Heart left ventricle (tissue), 16 donors: ENCODE measurements around the gene CEP192. TPM values are rescaled to one million over a fixed set of nuclear protein-coding genes. Genes with fewer than 3 reads are reported as not detected.

Source experiments
- ATAC-seq, 4 donors: fragments of 200-7000 bp; cut with Tn5 transposase; one replicate each; pipeline ENCODE4 v1.9.1; 2020 to 2022; ENCODE audit warnings: moderate library complexity in 4 of 4, mild to moderate bottlenecking in 3 of 4, moderate number of reproducible peaks in 1 of 4
- DNase-seq, 5 donors: peaks; one replicate each; pipeline ENCODE4 v3.0.0-alpha.2; 2020
- H3K27ac ChIP-seq, 12 donors: fragments of 200-600 bp; sonication (generic) in 4 of 12; one replicate each; pipeline versions ENCODE4 v1.5.0 to v1.8.0; 2016 to 2022; ENCODE audit warnings: mild to moderate bottlenecking in 2 of 12
- H3K27me3 ChIP-seq, 9 donors: fragments of 200-600 bp; sonication (generic) in 2 of 9; one replicate each; pipeline versions ENCODE4 v1.5.1 to v1.8.0; 2016 to 2022; ENCODE audit warnings: mild to moderate bottlenecking in 3 of 9
- H3K36me3 ChIP-seq, 9 donors: fragments of 200-600 bp; sonication (generic) in 2 of 9; one replicate each; pipeline versions ENCODE4 v1.5.0 to v1.8.0; 2018 to 2022; ENCODE audit warnings: mild to moderate bottlenecking in 2 of 9
- H3K4me1 ChIP-seq, 12 donors: fragments of 200-600 bp; sonication (generic) in 4 of 12; one replicate each; pipeline versions ENCODE4 v1.5.0 to v1.8.0; 2016 to 2022; ENCODE audit warnings: mild to moderate bottlenecking in 3 of 12
- H3K4me3 ChIP-seq, 12 donors: fragments of 200-600 bp; sonication (generic) in 4 of 12; one replicate each; pipeline versions ENCODE4 v1.5.0 to v1.8.0; 2017 to 2022; ENCODE audit warnings: mild to moderate bottlenecking in 9 of 12, moderate library complexity in 4 of 12
- H3K9me3 ChIP-seq, 12 donors: fragments of 200-600 bp; sonication (generic) in 4 of 12; one replicate each; pipeline versions ENCODE4 v1.5.0 to v1.8.0; 2016 to 2022; ENCODE audit warnings: mild to moderate bottlenecking in 1 of 12
- CTCF ChIP-seq, 12 donors: fragments of 200-600 bp; sonication (generic) in 4 of 12; IDR thresholded peaks; one replicate each; pipeline versions ENCODE4 v1.5.0 to v1.8.0; 2018 to 2022; ENCODE audit warnings: antibody characterized with exemption in 12 of 12, mild to moderate bottlenecking in 5 of 12
- POLR2A ChIP-seq, 2 donors: fragments of 450-650 bp; IDR thresholded peaks; one replicate each; pipeline ENCODE4 v1.6.1; 2017; ENCODE audit warnings: antibody characterized with exemption in 2 of 2, mild to moderate bottlenecking in 2 of 2, moderate library complexity in 2 of 2
- WGBS, 4 donors: extraction: QIAGEN DNeasy Blood & Tissue Kit in 2 of 4; methylation state at CpG; one replicate each; pipeline versions ENCODE4 v1.1.5 to v1.1.7; 2013 to 2018; 5-methylcytosine and 5-hydroxymethylcytosine counted together
- intact Hi-C, 10 donors: fragments of 100-400 bp; cut with DNase I; formaldehyde crosslinking; loops; one replicate each; pipeline versions ENCODE4 v1.11.1 to v1.14.2; 2022
- polyA plus RNA-seq, 2 donors: library from polyadenylated mRNA; stranded (reverse); fragments of 200-250 nt; gene quantifications; one replicate each; pipeline ENCODE4 v1.2.3, GENCODE V29; 2013
- total RNA-seq, 9 donors: library from RNA; depleted of rRNA in 2 of 9; stranded (reverse); fragments of >200 nt in 2 of 9; fragmentation: NEBNext Ultra II Directional in 3 of 9; extraction: Animal tissue kit (Norgen Biotek cat#: 25700) in 3 of 9; gene quantifications; one replicate each; pipeline versions ENCODE4 v1.1.0 to v1.2.4, GENCODE V29; 2016 to 2023
- donor health status: ischemic (EF 13 %, LVEDD 7.1; RV severe dilation, severe dysfunction).
- donor health status: healthy with polysubstance abuse.
- donor health status: DM: no; HTN: yes; CAD: no.
- donor health status: DM: no; HTN: no; CAD: no.
- donor health status: ischemic (EF 25% LVEDD 6.9; RV normal size, moderate dysfunction).
- donor health status: ischemic (EF 25% LVEDD 5.7; RV mildly dilated, moderate dysfunction).
- donor health status: healthy.
- donor health status: DM: yes; HTN: yes; CAD: no.
- donor health status: ischemic (EF 35%, LVEDD 5.7; RV mildly dilated, moderate dysfunction).
- donor health status: nonischemic (EF 11% LVEDD 7.7; RV severe dilation, severe dysfunction).
- donor health status: DM: yes; HTN: yes; CAD: no.
- donor health status: PGD.
- donor health status: ischemic (EF 29% LVEDD 5.4; RV normal size, mild dysfunction).
- donor health status: nonischemic (EF 23%, LVEDD 6.1; RV moderate dilation, normal function).

The CEP192 gene
- total and polyA plus RNA-seq, 11 donors, result 5.5 to 36.3 (median 24.1) TPM

GRCh38 chr18:13099113-13099512 lies 108.0 kb downstream of the CEP192 start:
- Histone ChIP-seq H3K27me3 (no peaks in the 10 kb centered on the region), H3K4me1 (peaks cover 0 to 11% (median 0%) of the 10 kb centered on the region in 12 donors), H3K36me3 (peaks cover 2 to 90% (median 82%) of the 10 kb centered on the region in 9 donors), H3K27ac (no peak overlapping the region), H3K4me3 (no peak overlapping the region), H3K9me3 (no peaks in the 10 kb centered on the region)
- DNase-seq (no peak), ATAC-seq (no peak)
- TF ChIP-seq POLR2A (IDR thresholded peaks at IDR 0.05) (no peak), CTCF (IDR thresholded peaks at IDR 0.05) (no peak)
- 95 to 98% (median 97%) methylated on average over 9 to 10 of the region's 10 CpGs for WGBS, 4 donors
- intact Hi-C loops, result loop anchor here in 1 of 10 donors (10.0 kb wide), 1 partner anchor 94 kb away; no protein-coding TSS in a partner anchor

- intact Hi-C loops, result loop anchor here in 3 of 10 donors (10.0 kb wide), 2 partner anchors 96 to 524 kb away; no protein-coding TSS in a partner anchor
- no peak for TF ChIP-seq CTCF (IDR thresholded peaks at IDR 0.05)
- TF ChIP-seq POLR2A (IDR thresholded peaks at IDR 0.05), result no peak
- Histone ChIP-seq H3K36me3 (peaks cover 2 to 90% (median 82%) of the 10 kb centered on the region in 9 donors), H3K9me3 (no peaks in the 10 kb centered on the region), H3K4me3 (no peak overlapping the region), H3K4me1 (peaks cover 0 to 11% (median 0%) of the 10 kb centered on the region in 12 donors), H3K27ac (no peak overlapping the region), H3K27me3 (no peaks in the 10 kb centered on the region)
- ATAC-seq (peak; percentile 50 to 85 (median 72)), DNase-seq (no peak)
- 79 to 85% (median 82%) methylated on average over 14 of the region's 14 CpGs for WGBS, 4 donors
These were observed 109.9 kb downstream of the CEP192 start for GRCh38 chr18:13100942-13101658.

GRCh38 chr18:13101659-13102197 lies 110.6 kb downstream of the CEP192 start:
- no peak for TF ChIP-seq POLR2A (IDR thresholded peaks at IDR 0.05)
- TF ChIP-seq CTCF (IDR thresholded peaks at IDR 0.05), result no peak
- DNase-seq (no peak), ATAC-seq (peak in 3 of 4 donors; percentile 16 to 20 (median 18))
- Histone ChIP-seq H3K4me1 (peaks cover 0 to 11% (median 0%) of the 10 kb centered on the region in 12 donors), H3K36me3 (peaks cover 2 to 87% (median 81%) of the 10 kb centered on the region in 9 donors), H3K27me3 (no peaks in the 10 kb centered on the region), H3K9me3 (no peaks in the 10 kb centered on the region), H3K4me3 (no peak overlapping the region), H3K27ac (no peak overlapping the region)
- intact Hi-C loops, result loop anchor here in 3 of 10 donors (10.0 kb wide), 2 partner anchors 97 to 523 kb away; no protein-coding TSS in a partner anchor
- WGBS, 4 donors, result 76 to 88% (median 84%) methylated on average over 4 of the region's 4 CpGs

- Histone ChIP-seq H3K27ac (no peak overlapping the region), H3K4me3 (no peak overlapping the region), H3K27me3 (no peaks in the 10 kb centered on the region), H3K4me1 (peaks cover 0 to 11% (median 0%) of the 10 kb centered on the region in 12 donors), H3K9me3 (no peaks in the 10 kb centered on the region), H3K36me3 (peaks cover 2 to 94% (median 89%) of the 10 kb centered on the region in 9 donors)
- DNase-seq (no peak), ATAC-seq (no peak)
- WGBS, 4 donors, result 77 to 81% (median 77%) methylated on average over 6 of the region's 6 CpGs
- intact Hi-C loops, result loop anchor here in 3 of 10 donors (10.0 kb wide), 2 partner anchors 99 to 521 kb away; no protein-coding TSS in a partner anchor
- no peak for TF ChIP-seq POLR2A (IDR thresholded peaks at IDR 0.05)
- peak in 3 of 12 donors; percentile 12 to 23 (median 21) for TF ChIP-seq CTCF (IDR thresholded peaks at IDR 0.05)
These were observed 112.2 kb downstream of the CEP192 start for GRCh38 chr18:13103366-13103765.
